NOMO-1 treated with dmso at 0.1 percent for 144 hours (cell line): ENCODE data around the gene ZSCAN2.

Experiments used
- DNase-seq: peaks from one replicate; lab custom pipeline; 2025; ENCODE audit not compliant: unreplicated experiment; lab: John Stamatoyannopoulos, UW

ZSCAN2 gene

DNA sequence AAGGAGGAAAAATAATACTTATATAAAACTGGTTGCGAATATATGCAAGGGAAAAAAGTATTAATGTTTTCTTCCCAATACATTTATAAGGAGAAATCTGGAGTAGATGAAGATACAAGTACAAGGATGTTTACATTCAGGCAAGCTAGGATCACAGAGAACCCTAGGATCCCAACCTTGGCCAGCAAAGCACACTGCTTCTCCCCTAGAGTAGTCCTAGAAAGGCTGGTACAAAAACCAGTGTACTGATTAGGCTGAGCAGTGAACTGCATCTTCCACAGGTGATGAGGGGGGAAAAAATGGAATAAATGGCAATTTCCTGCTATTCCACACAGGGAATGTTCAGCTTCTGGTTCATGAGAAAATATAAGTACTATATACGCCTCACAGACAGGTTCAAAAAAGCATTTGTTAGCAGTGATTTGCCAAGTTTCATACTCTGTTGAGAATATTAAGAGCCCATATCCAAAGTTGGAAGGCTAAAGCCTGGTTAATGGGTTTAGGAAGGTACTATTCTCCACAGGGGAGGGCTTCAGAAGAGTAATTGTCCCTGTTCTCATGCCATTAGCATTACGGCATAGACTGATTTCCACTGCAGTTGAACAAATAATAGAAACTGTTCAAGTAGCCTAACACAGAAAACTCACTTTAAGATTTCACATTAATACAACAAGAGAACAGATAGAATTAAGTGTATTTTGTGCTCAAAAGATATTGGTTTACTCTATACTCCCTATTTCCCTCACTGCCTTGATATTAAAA lies 67.6 kb downstream of the ZSCAN2 start:
- no peak for DNase-seq

GRCh38 chr15:84669726-84670125 lies 68.9 kb downstream of the ZSCAN2 start:
- no peak for DNase-seq

- DNase-seq: no peak
These were observed 70.4 kb downstream of the ZSCAN2 start for GRCh38 chr15:84671211-84671610.
